ENCODE data around the gene BOK. TPM values are rescaled to one million over a fixed set of nuclear protein-coding genes. Genes with fewer than 3 reads are reported as not detected.
"Not testable (repeated sequence)": the region's sequence is repeated elsewhere in the genome, so short reads cannot be mapped to it uniquely, and the experiment has no call there.

The BOK gene
- total RNA-seq, 1 experiment from 2014 or later: not detected

GRCh38 chr2:241519669-241520068, 38.9 kb upstream of the BOK start:
- H3K9ac ChIP-seq (ENCODE audit: low read length): no peak overlapping the region
- H3K27me3 ChIP-seq (ENCODE audit: low read length): no peaks in the 10 kb centered on the region
- no peak overlapping the region for H3K4me2 ChIP-seq (ENCODE audit: low read depth, low read length, poor library complexity, severe bottlenecking)
- no peaks in the 10 kb centered on the region for H4K20me1 ChIP-seq (ENCODE audit: insufficient read depth, low read depth, low read length)
- H3K79me2 ChIP-seq (ENCODE audit: low read length): no peaks in the 10 kb centered on the region
- no peak overlapping the region for H3K27ac ChIP-seq (ENCODE audit: low read length)
- no peaks in the 10 kb centered on the region for H3K36me3 ChIP-seq (ENCODE audit: insufficient read depth, low read length)
- H3K4me1 ChIP-seq (ENCODE audit: low read length): peaks cover 7% of the 10 kb centered on the region
- H3K4me3 ChIP-seq (ENCODE audit: low read length): no peak overlapping the region
- H2AFZ ChIP-seq (ENCODE audit: low read length): no peak overlapping the region
- DNase-seq: no peak
- H3K9me2 ChIP-seq (replicated peaks; ENCODE audit: insufficient read depth, low read length): no peaks in the 10 kb centered on the region
- H3K9me3 ChIP-seq (ENCODE audit: low read length): peaks cover 3% of the 10 kb centered on the region; the same call in 1 of the 2 replicates

- Histone ChIP-seq H3K4me3 (ENCODE audit: low read length) (no peak overlapping the region), H3K9ac (ENCODE audit: low read length) (no peak overlapping the region), H3K9me2 (replicated peaks; ENCODE audit: insufficient read depth, low read length) (no peaks in the 10 kb centered on the region), H3K79me2 (ENCODE audit: low read length) (no peaks in the 10 kb centered on the region), H3K36me3 (ENCODE audit: insufficient read depth, low read length) (no peaks in the 10 kb centered on the region), H3K9me3 (ENCODE audit: low read length) (peaks cover 1% of the 10 kb centered on the region; the same call in 1 of the 2 replicates), H3K27me3 (ENCODE audit: low read length) (no peaks in the 10 kb centered on the region), H3K4me1 (ENCODE audit: low read length) (peaks cover 6% of the 10 kb centered on the region), H3K27ac (ENCODE audit: low read length) (no peak overlapping the region), H2AFZ (ENCODE audit: low read length) (no peak overlapping the region), H4K20me1 (ENCODE audit: insufficient read depth, low read depth, low read length) (no peaks in the 10 kb centered on the region), H3K4me2 (ENCODE audit: low read depth, low read length, poor library complexity, severe bottlenecking) (no peak overlapping the region)
- no peak for DNase-seq
Observed at GRCh38 chr2:241522477-241522876, 36.1 kb upstream of the BOK start.

GRCh38 chr2:241525818-241526780, 32.4 kb upstream of the BOK start:
- not testable (repeated sequence) for H3K36me3 ChIP-seq (ENCODE audit: insufficient read depth, low read length); H3K4me2 ChIP-seq (ENCODE audit: low read depth, low read length, poor library complexity, severe bottlenecking); H3K9me2 ChIP-seq (replicated peaks; ENCODE audit: insufficient read depth, low read length); H3K9me3 ChIP-seq (ENCODE audit: low read length); H3K79me2 ChIP-seq (ENCODE audit: low read length); H2AFZ ChIP-seq (ENCODE audit: low read length); H3K27ac ChIP-seq (ENCODE audit: low read length); H3K27me3 ChIP-seq (ENCODE audit: low read length); H4K20me1 ChIP-seq (ENCODE audit: insufficient read depth, low read depth, low read length); DNase-seq; H3K9ac ChIP-seq (ENCODE audit: low read length); H3K4me3 ChIP-seq (ENCODE audit: low read length); H3K4me1 ChIP-seq (ENCODE audit: low read length)

GRCh38 chr2:241530571-241530970, 28.0 kb upstream of the BOK start:
- Histone ChIP-seq H3K4me2 (ENCODE audit: low read depth, low read length, poor library complexity, severe bottlenecking) (no peak overlapping the region), H4K20me1 (ENCODE audit: insufficient read depth, low read depth, low read length) (no peaks in the 10 kb centered on the region), H3K9me2 (replicated peaks; ENCODE audit: insufficient read depth, low read length) (no peaks in the 10 kb centered on the region), H3K27me3 (ENCODE audit: low read length) (no peaks in the 10 kb centered on the region), H3K4me1 (ENCODE audit: low read length) (no peaks in the 10 kb centered on the region), H3K9me3 (ENCODE audit: low read length) (no peaks in the 10 kb centered on the region), H3K27ac (ENCODE audit: low read length) (no peak overlapping the region), H3K4me3 (ENCODE audit: low read length) (no peak overlapping the region), H3K9ac (ENCODE audit: low read length) (no peak overlapping the region), H3K36me3 (ENCODE audit: insufficient read depth, low read length) (no peaks in the 10 kb centered on the region), H3K79me2 (ENCODE audit: low read length) (no peaks in the 10 kb centered on the region), H2AFZ (ENCODE audit: low read length) (no peak overlapping the region)
- DNase-seq: no peak

GRCh38 chr2:241531161-241531722, 27.3 kb upstream of the BOK start:
- Histone ChIP-seq H3K4me2 (ENCODE audit: low read depth, low read length, poor library complexity, severe bottlenecking) (no peak overlapping the region), H4K20me1 (ENCODE audit: insufficient read depth, low read depth, low read length) (no peaks in the 10 kb centered on the region), H3K4me3 (ENCODE audit: low read length) (no peak overlapping the region), H3K79me2 (ENCODE audit: low read length) (no peaks in the 10 kb centered on the region), H3K36me3 (ENCODE audit: insufficient read depth, low read length) (no peaks in the 10 kb centered on the region), H3K27me3 (ENCODE audit: low read length) (no peaks in the 10 kb centered on the region), H3K9ac (ENCODE audit: low read length) (no peak overlapping the region), H3K27ac (ENCODE audit: low read length) (no peak overlapping the region), H3K9me3 (ENCODE audit: low read length) (no peaks in the 10 kb centered on the region), H3K4me1 (ENCODE audit: low read length) (no peaks in the 10 kb centered on the region), H3K9me2 (replicated peaks; ENCODE audit: insufficient read depth, low read length) (no peaks in the 10 kb centered on the region), H2AFZ (ENCODE audit: low read length) (no peak overlapping the region)
- DNase-seq: no peak

GRCh38 chr2:241532168-241532567, 26.4 kb upstream of the BOK start:
- H4K20me1 ChIP-seq (ENCODE audit: insufficient read depth, low read depth, low read length): no peaks in the 10 kb centered on the region
- H3K79me2 ChIP-seq (ENCODE audit: low read length): no peaks in the 10 kb centered on the region
- no peaks in the 10 kb centered on the region for H3K4me1 ChIP-seq (ENCODE audit: low read length)
- H2AFZ ChIP-seq (ENCODE audit: low read length): no peak overlapping the region
- H3K9me2 ChIP-seq (replicated peaks; ENCODE audit: insufficient read depth, low read length): no peaks in the 10 kb centered on the region
- no peak overlapping the region for H3K4me2 ChIP-seq (ENCODE audit: low read depth, low read length, poor library complexity, severe bottlenecking)
- H3K27me3 ChIP-seq (ENCODE audit: low read length): no peaks in the 10 kb centered on the region
- H3K9ac ChIP-seq (ENCODE audit: low read length): no peak overlapping the region
- no peak overlapping the region for H3K4me3 ChIP-seq (ENCODE audit: low read length)
- no peaks in the 10 kb centered on the region for H3K36me3 ChIP-seq (ENCODE audit: insufficient read depth, low read length)
- H3K27ac ChIP-seq (ENCODE audit: low read length): no peak overlapping the region
- H3K9me3 ChIP-seq (ENCODE audit: low read length): no peaks in the 10 kb centered on the region
- no peak for DNase-seq

GRCh38 chr2:241532733-241533601, 25.6 kb upstream of the BOK start:
- no peaks in the 10 kb centered on the region for H3K9me3 ChIP-seq (ENCODE audit: low read length)
- no peak overlapping the region for H3K4me3 ChIP-seq (ENCODE audit: low read length)
- no peak overlapping the region for H2AFZ ChIP-seq (ENCODE audit: low read length)
- no peaks in the 10 kb centered on the region for H3K4me1 ChIP-seq (ENCODE audit: low read length)
- no peaks in the 10 kb centered on the region for H4K20me1 ChIP-seq (ENCODE audit: insufficient read depth, low read depth, low read length)
- H3K36me3 ChIP-seq (ENCODE audit: insufficient read depth, low read length): no peaks in the 10 kb centered on the region
- no peak overlapping the region for H3K27ac ChIP-seq (ENCODE audit: low read length)
- no peak for DNase-seq
- no peak overlapping the region for H3K9ac ChIP-seq (ENCODE audit: low read length)
- H3K27me3 ChIP-seq (ENCODE audit: low read length): no peaks in the 10 kb centered on the region
- no peak overlapping the region for H3K4me2 ChIP-seq (ENCODE audit: low read depth, low read length, poor library complexity, severe bottlenecking)
- H3K79me2 ChIP-seq (ENCODE audit: low read length): no peaks in the 10 kb centered on the region
- H3K9me2 ChIP-seq (replicated peaks; ENCODE audit: insufficient read depth, low read length): no peaks in the 10 kb centered on the region

- H3K4me1 ChIP-seq (ENCODE audit: low read length): no peaks in the 10 kb centered on the region
- no peaks in the 10 kb centered on the region for H3K27me3 ChIP-seq (ENCODE audit: low read length)
- DNase-seq: no peak
- no peaks in the 10 kb centered on the region for H3K79me2 ChIP-seq (ENCODE audit: low read length)
- no peak overlapping the region for H2AFZ ChIP-seq (ENCODE audit: low read length)
- H3K36me3 ChIP-seq (ENCODE audit: insufficient read depth, low read length): no peaks in the 10 kb centered on the region
- H3K9ac ChIP-seq (ENCODE audit: low read length): no peak overlapping the region
- H4K20me1 ChIP-seq (ENCODE audit: insufficient read depth, low read depth, low read length): no peaks in the 10 kb centered on the region
- H3K4me2 ChIP-seq (ENCODE audit: low read depth, low read length, poor library complexity, severe bottlenecking): no peak overlapping the region
- no peak overlapping the region for H3K27ac ChIP-seq (ENCODE audit: low read length)
- H3K4me3 ChIP-seq (ENCODE audit: low read length): no peak overlapping the region
- H3K9me3 ChIP-seq (ENCODE audit: low read length): no peaks in the 10 kb centered on the region
- no peaks in the 10 kb centered on the region for H3K9me2 ChIP-seq (replicated peaks; ENCODE audit: insufficient read depth, low read length)
Observed at GRCh38 chr2:241534293-241534692, 24.3 kb upstream of the BOK start.

All from Karpas-422 (cell line).